Measurements from ENCODE around the gene TFF3. TPM values are rescaled to one million over a fixed set of nuclear protein-coding genes. Genes with fewer than 3 reads are reported as not detected.
"Not testable (repeated sequence)": the region's sequence is repeated elsewhere in the genome, so short reads cannot be mapped to it uniquely, and the experiment has no call there.

Gene TFF3
- total RNA-seq, 1 experiment from 2014 or later = not detected

GRCh38 chr21:42295845-42296244 is 19.4 kb downstream of the TFF3 start:
- Histone ChIP-seq H3K4me2 (no peak overlapping the region), H3K27ac (no peak overlapping the region), H3K27me3 (ENCODE audit: insufficient read depth, low read depth) (no peaks in the 10 kb centered on the region), H3K9me2 (ENCODE audit: insufficient read depth) (no peaks in the 10 kb centered on the region), H3K79me2 (ENCODE audit: low read depth) (no peaks in the 10 kb centered on the region), H3F3A (ENCODE audit: insufficient read depth, low read depth) (no peaks in the 10 kb centered on the region; the same call in 1 of the 2 replicates), H3K4me1 (replicated peaks; ENCODE audit: insufficient read depth) (peaks cover 15% of the 10 kb centered on the region; the same call in 1 of the 2 replicates), H3K9me3 (ENCODE audit: insufficient read depth, low read depth) (no peaks in the 10 kb centered on the region), H3K4me3 (no peak overlapping the region), H2AFZ (no peak overlapping the region), H3K36me3 (ENCODE audit: low read depth) (no peaks in the 10 kb centered on the region), H4K20me1 (ENCODE audit: insufficient read depth) (no peaks in the 10 kb centered on the region)
- intact Hi-C loops (cut with micrococcal nuclease; ENCODE audit: unreplicated experiment) = no loop called here
- ChIA-PET CTCF (interaction anchor here (0.7 kb wide), 1 partner anchor 107 kb away, joined by 4 read pairs; no protein-coding TSS in a partner anchor), POLR2A (ENCODE audit: unreplicated experiment) (no interaction called here)
- BruUV-seq (replicated peaks) = no TSS peak
- TF ChIP-seq EZH2 (IDR thresholded peaks at IDR 0.05; ENCODE audit: low read depth) (no peak), CTCF (conservative IDR thresholded peaks at IDR 0.05) (no peak)
- DNase-seq = no peak

- no peak overlapping the region for H3K4me3 ChIP-seq
- no peaks in the 10 kb centered on the region for H3K9me2 ChIP-seq (ENCODE audit: insufficient read depth)
- CTCF ChIA-PET = no interaction called here
- H4K20me1 ChIP-seq (ENCODE audit: insufficient read depth) = no peaks in the 10 kb centered on the region
- intact Hi-C loops (cut with micrococcal nuclease; ENCODE audit: unreplicated experiment) = no loop called here
- no peak overlapping the region for H2AFZ ChIP-seq
- H3K4me2 ChIP-seq = no peak overlapping the region
- no peaks in the 10 kb centered on the region for H3K9me3 ChIP-seq (ENCODE audit: insufficient read depth, low read depth)
- no TSS peak for BruUV-seq (replicated peaks)
- no peak overlapping the region for H3K27ac ChIP-seq
- no peaks in the 10 kb centered on the region for H3K36me3 ChIP-seq (ENCODE audit: low read depth)
- POLR2A ChIA-PET (ENCODE audit: unreplicated experiment) = no interaction called here
- TF ChIP-seq EZH2 (IDR thresholded peaks at IDR 0.05; ENCODE audit: low read depth) (no peak), CTCF (conservative IDR thresholded peaks at IDR 0.05) (no peak)
- peaks cover 15% of the 10 kb centered on the region; the same call in 1 of the 2 replicates for H3K4me1 ChIP-seq (replicated peaks; ENCODE audit: insufficient read depth)
- DNase-seq = no peak
- H3K79me2 ChIP-seq (ENCODE audit: low read depth) = no peaks in the 10 kb centered on the region
- H3F3A ChIP-seq (ENCODE audit: insufficient read depth, low read depth) = no peaks in the 10 kb centered on the region; the same call in 1 of the 2 replicates
- no peaks in the 10 kb centered on the region for H3K27me3 ChIP-seq (ENCODE audit: insufficient read depth, low read depth)
These were observed 20.8 kb downstream of the TFF3 start for GRCh38 chr21:42294273-42294880.

GRCh38 chr21:42293649-42294272 is 21.4 kb downstream of the TFF3 start:
- no peak overlapping the region for H3K4me3 ChIP-seq
- H3K79me2 ChIP-seq (ENCODE audit: low read depth) = no peaks in the 10 kb centered on the region
- no peak for TF ChIP-seq CTCF (conservative IDR thresholded peaks at IDR 0.05)
- TF ChIP-seq EZH2 (IDR thresholded peaks at IDR 0.05; ENCODE audit: low read depth) = no peak
- no peaks in the 10 kb centered on the region for H3K9me2 ChIP-seq (ENCODE audit: insufficient read depth)
- BruUV-seq (replicated peaks) = no TSS peak
- H3K27ac ChIP-seq = no peak overlapping the region
- ChIA-PET CTCF (no interaction called here), POLR2A (ENCODE audit: unreplicated experiment) (no interaction called here)
- H2AFZ ChIP-seq = no peak overlapping the region
- intact Hi-C loops (cut with micrococcal nuclease; ENCODE audit: unreplicated experiment) = no loop called here
- no peaks in the 10 kb centered on the region; the same call in 1 of the 2 replicates for H3F3A ChIP-seq (ENCODE audit: insufficient read depth, low read depth)
- H3K9me3 ChIP-seq (ENCODE audit: insufficient read depth, low read depth) = no peaks in the 10 kb centered on the region
- no peak for DNase-seq
- no peaks in the 10 kb centered on the region for H3K36me3 ChIP-seq (ENCODE audit: low read depth)
- no peak overlapping the region for H3K4me2 ChIP-seq
- no peaks in the 10 kb centered on the region for H3K27me3 ChIP-seq (ENCODE audit: insufficient read depth, low read depth)
- peaks cover 9% of the 10 kb centered on the region; the same call in 1 of the 2 replicates for H3K4me1 ChIP-seq (replicated peaks; ENCODE audit: insufficient read depth)
- no peaks in the 10 kb centered on the region for H4K20me1 ChIP-seq (ENCODE audit: insufficient read depth)

GRCh38 chr21:42292563-42293142 is 22.6 kb downstream of the TFF3 start:
- DNase-seq; H4K20me1 ChIP-seq (ENCODE audit: insufficient read depth); H3K4me3 ChIP-seq; H3K36me3 ChIP-seq (ENCODE audit: low read depth); CTCF ChIA-PET; H3K9me2 ChIP-seq (ENCODE audit: insufficient read depth); intact Hi-C loops (cut with micrococcal nuclease; ENCODE audit: unreplicated experiment); H3K79me2 ChIP-seq (ENCODE audit: low read depth); POLR2A ChIA-PET (ENCODE audit: unreplicated experiment); BruUV-seq (replicated peaks); H3K9me3 ChIP-seq (ENCODE audit: insufficient read depth, low read depth); H3K4me2 ChIP-seq; H3K4me1 ChIP-seq (replicated peaks; ENCODE audit: insufficient read depth); H3K27me3 ChIP-seq (ENCODE audit: insufficient read depth, low read depth); H3F3A ChIP-seq (ENCODE audit: insufficient read depth, low read depth); H2AFZ ChIP-seq; H3K27ac ChIP-seq: not testable (repeated sequence)
